Measurements from ENCODE around the gene DYRK1A. TPM values are rescaled to one million over a fixed set of nuclear protein-coding genes. Genes with fewer than 3 reads are reported as not detected.
A peak's percentile ranks its signal among the peaks of the same experiment; 100 is the strongest.
"Not testable (repeated sequence)": the region's sequence is repeated elsewhere in the genome, so short reads cannot be mapped to it uniquely, and the experiment has no call there.

DYRK1A gene
- 10 to 100 TPM; 55.6 to 59.9 TPM for total RNA-seq

DNA sequence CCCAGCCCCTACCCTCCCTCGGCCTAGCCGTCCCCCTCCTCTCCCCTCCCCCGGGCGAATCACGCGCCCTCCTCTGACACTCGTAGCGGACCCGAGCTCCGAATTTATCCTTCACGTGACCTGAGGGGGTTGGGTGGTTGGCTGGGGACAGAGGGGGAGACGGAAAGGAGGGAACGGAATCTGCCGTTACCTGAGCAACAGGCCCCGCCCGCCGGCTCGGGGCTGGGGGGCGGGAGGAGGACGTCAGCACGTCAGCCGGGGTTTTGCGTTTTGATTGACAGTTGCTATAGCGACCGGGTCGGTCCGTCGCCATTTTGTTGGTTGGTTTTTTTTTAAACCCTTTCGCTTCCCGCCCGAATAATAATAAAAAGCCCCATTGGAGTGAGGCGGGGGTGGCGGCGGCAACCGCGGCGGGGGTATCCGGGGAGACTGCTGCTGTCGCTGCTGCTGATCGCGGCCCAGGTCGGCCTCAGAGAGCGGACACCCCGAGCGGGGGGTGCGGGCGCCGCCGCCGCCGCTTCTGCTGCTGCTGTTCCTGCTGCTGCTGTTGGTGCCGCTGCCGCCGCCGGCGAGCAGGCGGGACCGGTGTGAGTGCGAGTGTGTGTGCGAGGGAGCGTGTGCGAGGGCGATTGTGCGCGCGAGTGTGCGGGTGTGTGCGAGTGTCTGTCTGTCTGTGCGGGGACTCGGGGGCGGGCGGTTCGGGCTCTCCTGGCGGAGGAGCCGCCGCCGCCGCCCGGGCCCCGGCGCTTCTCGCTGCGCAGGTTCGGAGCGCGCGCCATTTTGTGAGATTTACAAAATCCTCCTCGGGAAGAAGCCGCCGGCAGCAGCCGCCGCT is at the start of gene DYRK1A:
TSS of gene DYRK1A (plus strand) at position 292 of the 835 bp plus-strand sequence. CDS start 53,602 bp downstream, outside the sequence.
- H3K4me3 Mint-ChIP-seq, result peak within 1 kb of the TSS; percentile 95
- peaks cover 21% of the 10 kb centered on the region for H3K36me3 Mint-ChIP-seq (ENCODE audit: low read depth)
- ATAC-seq (replicated peaks), result peak; percentile 80
- H3K27ac Mint-ChIP-seq, result peak within 1 kb of the TSS; percentile 98
- H3K9me3 Mint-ChIP-seq, result no peaks in the 10 kb centered on the region
- no peaks in the 10 kb centered on the region for H3K27me3 Mint-ChIP-seq
- H3K4me1 Mint-ChIP-seq, result peaks cover 24% of the 10 kb centered on the region

DNA sequence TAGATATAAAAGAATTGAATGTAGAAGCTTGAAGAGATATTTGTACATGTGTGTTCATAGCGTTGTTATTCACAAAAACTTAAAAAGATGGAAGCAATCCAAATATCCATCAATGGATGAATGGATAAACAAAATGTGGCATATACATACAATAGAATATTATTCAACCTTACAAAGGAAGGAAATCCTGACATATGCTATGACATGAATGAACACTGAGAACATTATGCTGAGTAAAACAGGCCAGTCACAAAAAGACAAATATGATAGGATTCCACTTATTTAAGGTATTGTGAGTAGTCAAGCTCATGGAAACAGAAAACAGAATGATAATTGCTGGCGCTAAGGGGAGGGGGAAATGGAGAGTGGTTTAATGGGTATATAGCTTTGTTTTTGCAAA is 47.0 kb upstream of the DYRK1A start:
- no peak for ATAC-seq (replicated peaks)
- H3K36me3 Mint-ChIP-seq (ENCODE audit: low read depth), result no peaks in the 10 kb centered on the region
- no peaks in the 10 kb centered on the region for H3K27me3 Mint-ChIP-seq
- H3K9me3 Mint-ChIP-seq, result no peaks in the 10 kb centered on the region
- no peaks in the 10 kb centered on the region for H3K4me1 Mint-ChIP-seq
- H3K27ac Mint-ChIP-seq, result no peak overlapping the region
- no peak overlapping the region for H3K4me3 Mint-ChIP-seq

DNA sequence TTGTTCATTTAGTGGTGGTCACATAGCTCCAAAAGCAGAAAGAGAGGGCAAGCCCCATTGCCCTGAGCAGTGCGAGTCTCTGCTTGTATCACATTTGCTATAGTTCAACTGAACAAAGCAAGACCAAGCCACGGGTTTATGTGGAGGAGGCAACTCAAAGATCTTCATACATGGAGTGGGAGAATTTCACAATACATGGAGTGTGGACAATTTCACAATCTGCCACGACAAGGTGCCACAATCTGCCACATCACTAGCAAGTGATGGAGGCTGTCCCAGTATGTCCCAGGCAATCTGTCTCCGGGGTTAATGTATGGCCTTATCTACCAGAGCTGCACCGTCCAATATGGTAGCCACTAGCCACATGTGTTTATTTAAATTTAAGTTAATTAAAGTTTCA is 44.5 kb upstream of the DYRK1A start:
- no peaks in the 10 kb centered on the region for H3K27me3 Mint-ChIP-seq
- no peaks in the 10 kb centered on the region for H3K9me3 Mint-ChIP-seq
- no peak for ATAC-seq (replicated peaks)
- no peak overlapping the region for H3K4me3 Mint-ChIP-seq
- no peaks in the 10 kb centered on the region for H3K36me3 Mint-ChIP-seq (ENCODE audit: low read depth)
- no peak overlapping the region for H3K27ac Mint-ChIP-seq
- no peaks in the 10 kb centered on the region for H3K4me1 Mint-ChIP-seq

DNA sequence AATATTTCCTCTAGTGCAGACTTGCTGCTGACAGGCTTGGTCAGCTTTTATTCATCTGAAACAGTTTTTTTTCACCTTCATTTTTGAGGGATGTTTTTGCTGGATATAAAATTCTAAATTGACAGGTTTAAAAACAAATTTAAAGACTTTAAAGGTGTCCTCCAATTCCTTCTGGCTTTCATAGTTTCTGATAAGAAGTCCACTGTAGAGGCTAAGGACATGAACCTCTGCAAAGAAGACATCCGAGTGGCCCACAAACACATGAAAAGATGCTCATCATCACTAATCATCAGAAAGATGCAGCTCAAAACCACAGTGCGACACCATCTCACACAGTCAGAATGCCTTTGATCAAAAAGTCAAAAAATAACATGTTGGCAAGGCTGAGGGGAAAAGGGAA is 42.0 kb upstream of the DYRK1A start:
- Mint-ChIP-seq H3K9me3 (no peaks in the 10 kb centered on the region), H3K27ac (no peak overlapping the region), H3K27me3 (no peaks in the 10 kb centered on the region), H3K4me3 (no peak overlapping the region), H3K36me3 (ENCODE audit: low read depth) (no peaks in the 10 kb centered on the region), H3K4me1 (no peaks in the 10 kb centered on the region)
- no peak for ATAC-seq (replicated peaks)

DNA sequence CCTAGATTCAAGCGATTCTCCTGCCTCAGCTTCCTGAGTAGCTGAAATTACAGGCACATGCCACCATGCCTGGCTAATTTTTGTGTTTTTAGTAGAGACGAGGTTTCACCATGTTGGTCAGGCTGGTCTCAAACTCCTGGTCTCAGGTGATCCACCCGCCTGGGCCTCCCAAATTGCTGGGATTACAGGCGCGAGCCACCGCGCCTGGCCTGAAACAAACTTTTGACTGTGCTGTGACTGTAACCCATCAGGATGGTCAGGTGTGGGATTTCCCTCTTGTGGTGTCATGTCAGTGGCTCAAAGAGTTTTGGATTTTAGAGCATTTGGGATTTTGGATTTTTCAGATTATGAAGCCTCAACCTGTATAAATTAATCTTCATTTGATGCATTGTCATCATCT is 38.4 kb upstream of the DYRK1A start:
- not testable (repeated sequence) for ATAC-seq (replicated peaks); H3K36me3 Mint-ChIP-seq (ENCODE audit: low read depth); H3K27ac Mint-ChIP-seq; H3K9me3 Mint-ChIP-seq; H3K4me1 Mint-ChIP-seq; H3K27me3 Mint-ChIP-seq; H3K4me3 Mint-ChIP-seq

DNA sequence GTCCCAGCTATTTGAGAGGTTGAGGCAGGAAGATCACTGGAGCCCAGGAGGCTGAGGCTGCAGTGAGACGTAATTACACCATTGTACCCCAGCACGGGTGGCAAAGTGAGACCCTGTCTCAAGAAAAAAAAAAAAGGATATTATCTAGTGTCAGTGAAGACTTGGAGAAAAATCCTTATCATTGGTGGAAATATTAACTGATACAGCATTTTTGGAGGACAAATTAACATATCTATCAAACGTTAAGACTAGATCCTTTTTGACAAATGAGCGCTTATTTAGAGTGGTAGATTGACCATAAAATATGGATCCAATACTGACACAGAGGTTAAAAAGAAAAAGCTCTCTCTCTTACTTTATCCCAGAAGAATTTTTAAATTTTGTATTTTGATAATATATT is 35.2 kb upstream of the DYRK1A start:
- Mint-ChIP-seq H3K4me1 (no peaks in the 10 kb centered on the region), H3K9me3 (no peaks in the 10 kb centered on the region), H3K27ac (no peak overlapping the region), H3K36me3 (ENCODE audit: low read depth) (no peaks in the 10 kb centered on the region), H3K27me3 (no peaks in the 10 kb centered on the region), H3K4me3 (no peak overlapping the region)
- no peak for ATAC-seq (replicated peaks)

DNA sequence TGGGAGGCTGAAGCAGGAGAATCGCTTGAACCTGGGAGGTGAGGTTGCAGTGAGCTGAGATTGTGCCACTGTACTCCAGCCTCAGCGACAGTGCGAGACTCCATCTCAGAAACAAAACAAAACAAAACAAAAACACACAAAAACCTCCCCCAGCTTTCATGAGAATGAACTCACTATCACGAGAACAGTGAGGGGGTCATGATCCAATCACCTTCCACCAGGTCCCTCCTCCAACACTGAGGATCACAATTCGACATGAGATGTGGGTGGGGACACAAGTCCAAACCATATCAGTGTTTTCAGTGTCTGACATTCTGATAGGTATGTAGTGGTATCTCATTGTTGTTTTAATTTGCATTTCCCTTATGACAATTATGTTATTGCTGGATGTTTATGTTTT is 31.5 kb upstream of the DYRK1A start:
- no peak for ATAC-seq (replicated peaks)
- H3K4me1 Mint-ChIP-seq, result no peaks in the 10 kb centered on the region
- H3K36me3 Mint-ChIP-seq (ENCODE audit: low read depth), result no peaks in the 10 kb centered on the region
- H3K27me3 Mint-ChIP-seq, result peaks cover 4% of the 10 kb centered on the region
- H3K9me3 Mint-ChIP-seq, result no peaks in the 10 kb centered on the region
- H3K27ac Mint-ChIP-seq, result no peak overlapping the region
- no peak overlapping the region for H3K4me3 Mint-ChIP-seq

DNA sequence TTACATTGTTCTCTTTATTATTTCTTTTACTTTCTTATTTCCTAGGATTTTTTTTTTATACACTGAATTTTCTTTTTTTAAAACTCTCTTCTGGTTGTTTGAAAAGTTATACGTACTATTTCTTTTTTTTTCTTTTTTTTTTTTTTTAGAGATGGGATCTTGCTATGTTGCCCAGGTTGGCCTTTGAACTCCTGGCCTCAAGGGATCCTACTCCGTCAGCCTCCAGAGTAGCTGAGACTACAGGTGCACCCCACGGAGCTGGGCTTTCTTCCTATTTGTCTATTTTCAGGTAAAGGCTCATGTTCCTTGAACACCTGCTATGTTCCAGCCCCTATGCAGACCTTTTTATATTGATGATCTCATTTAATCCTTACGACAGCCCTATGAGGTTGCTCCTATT is 29.4 kb upstream of the DYRK1A start:
- Mint-ChIP-seq H3K9me3 (peaks cover 1% of the 10 kb centered on the region), H3K4me1 (no peaks in the 10 kb centered on the region), H3K27me3 (peaks cover 4% of the 10 kb centered on the region), H3K27ac (no peak overlapping the region), H3K4me3 (no peak overlapping the region), H3K36me3 (ENCODE audit: low read depth) (no peaks in the 10 kb centered on the region)
- no peak for ATAC-seq (replicated peaks)

DNA sequence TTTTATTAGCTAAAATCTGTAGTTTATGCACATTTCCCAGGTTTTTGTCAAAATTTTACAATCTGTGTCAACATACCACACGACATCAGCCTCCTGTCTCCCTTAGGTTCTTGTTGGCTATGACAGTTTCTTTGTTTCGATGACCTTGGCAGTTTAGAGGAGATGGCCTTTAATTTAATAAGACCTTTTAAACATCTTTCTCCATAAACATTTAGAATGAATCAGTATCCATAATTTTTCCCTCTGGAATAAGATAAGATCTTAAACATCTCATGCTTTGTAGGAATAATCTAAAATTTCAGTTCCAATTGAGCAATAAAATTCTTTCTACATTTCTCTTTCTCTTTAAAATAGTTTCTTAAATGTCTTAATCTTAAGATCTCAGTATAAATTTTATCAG is 28.7 kb upstream of the DYRK1A start:
- ATAC-seq (replicated peaks), result no peak
- no peaks in the 10 kb centered on the region for H3K36me3 Mint-ChIP-seq (ENCODE audit: low read depth)
- peaks cover 4% of the 10 kb centered on the region for H3K27me3 Mint-ChIP-seq
- no peak overlapping the region for H3K27ac Mint-ChIP-seq
- no peaks in the 10 kb centered on the region for H3K4me1 Mint-ChIP-seq
- no peak overlapping the region for H3K4me3 Mint-ChIP-seq
- H3K9me3 Mint-ChIP-seq, result peaks cover 3% of the 10 kb centered on the region

DNA sequence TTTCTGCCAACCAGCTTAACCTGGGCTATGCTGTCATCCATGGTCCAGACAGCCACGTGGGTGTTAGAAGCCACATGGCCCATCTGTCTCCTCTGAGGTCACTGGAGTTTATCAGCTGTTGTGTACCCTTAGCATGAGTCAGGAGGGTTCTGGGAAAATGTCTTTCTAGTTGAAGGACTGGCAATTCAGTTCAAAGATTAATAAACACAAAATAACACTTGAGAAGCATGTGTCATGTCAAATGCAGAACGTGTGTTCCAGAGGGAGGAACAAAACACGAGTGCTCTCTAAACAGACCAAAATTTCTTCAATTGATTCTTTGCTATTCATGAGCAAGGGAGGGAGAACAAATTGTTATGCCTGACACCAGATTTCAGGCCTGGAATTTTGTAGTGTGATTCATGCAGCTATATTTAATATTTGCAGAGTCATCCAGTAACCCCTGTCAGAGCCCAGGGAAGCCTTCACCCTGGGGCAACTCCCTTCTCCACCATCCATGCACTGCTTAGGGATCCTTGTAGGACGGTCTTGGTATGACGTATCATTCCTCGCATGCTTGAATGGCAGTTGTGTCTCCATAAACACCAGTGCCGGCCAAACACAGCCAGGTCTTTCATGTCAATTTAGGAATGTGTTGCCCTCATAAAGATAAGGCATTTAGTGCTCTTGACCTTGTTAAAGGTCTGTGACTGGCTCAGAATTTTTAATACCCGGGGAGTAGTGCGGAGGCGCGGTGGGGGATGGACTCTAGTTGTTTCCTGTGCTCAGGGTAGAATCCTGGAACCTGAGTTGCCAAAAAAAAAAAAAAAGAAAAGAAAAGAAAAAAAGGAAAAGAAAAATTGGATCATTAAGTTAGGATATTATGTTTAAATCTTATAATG is 27.7 kb upstream of the DYRK1A start:
- Mint-ChIP-seq H3K4me1 (no peaks in the 10 kb centered on the region), H3K27me3 (peaks cover 4% of the 10 kb centered on the region), H3K27ac (no peak overlapping the region), H3K36me3 (ENCODE audit: low read depth) (no peaks in the 10 kb centered on the region), H3K4me3 (no peak overlapping the region), H3K9me3 (peaks cover 3% of the 10 kb centered on the region)
- ATAC-seq (replicated peaks), result no peak

DNA sequence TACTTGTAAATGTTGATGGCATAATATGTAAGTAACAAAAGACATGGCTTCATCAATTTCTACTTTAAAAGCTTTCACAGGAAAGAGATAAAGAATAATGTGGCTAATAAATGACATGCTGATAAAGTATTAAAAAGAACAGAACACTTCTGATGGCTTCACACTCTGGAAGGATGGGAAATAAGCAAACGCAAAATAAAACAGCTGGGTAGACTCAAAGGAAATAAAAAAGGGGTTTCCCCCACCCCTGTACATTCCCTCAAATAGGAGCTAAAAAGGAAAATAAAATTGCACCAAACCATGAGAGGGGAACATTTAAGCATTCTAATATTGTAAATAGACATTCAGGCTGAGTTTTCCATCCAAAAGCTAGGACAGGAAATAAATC is 27.0 kb upstream of the DYRK1A start:
- no peak overlapping the region for H3K27ac Mint-ChIP-seq
- H3K4me3 Mint-ChIP-seq, result no peak overlapping the region
- peaks cover 4% of the 10 kb centered on the region for H3K27me3 Mint-ChIP-seq
- no peaks in the 10 kb centered on the region for H3K4me1 Mint-ChIP-seq
- no peak for ATAC-seq (replicated peaks)
- no peaks in the 10 kb centered on the region for H3K36me3 Mint-ChIP-seq (ENCODE audit: low read depth)
- peaks cover 3% of the 10 kb centered on the region for H3K9me3 Mint-ChIP-seq

DNA sequence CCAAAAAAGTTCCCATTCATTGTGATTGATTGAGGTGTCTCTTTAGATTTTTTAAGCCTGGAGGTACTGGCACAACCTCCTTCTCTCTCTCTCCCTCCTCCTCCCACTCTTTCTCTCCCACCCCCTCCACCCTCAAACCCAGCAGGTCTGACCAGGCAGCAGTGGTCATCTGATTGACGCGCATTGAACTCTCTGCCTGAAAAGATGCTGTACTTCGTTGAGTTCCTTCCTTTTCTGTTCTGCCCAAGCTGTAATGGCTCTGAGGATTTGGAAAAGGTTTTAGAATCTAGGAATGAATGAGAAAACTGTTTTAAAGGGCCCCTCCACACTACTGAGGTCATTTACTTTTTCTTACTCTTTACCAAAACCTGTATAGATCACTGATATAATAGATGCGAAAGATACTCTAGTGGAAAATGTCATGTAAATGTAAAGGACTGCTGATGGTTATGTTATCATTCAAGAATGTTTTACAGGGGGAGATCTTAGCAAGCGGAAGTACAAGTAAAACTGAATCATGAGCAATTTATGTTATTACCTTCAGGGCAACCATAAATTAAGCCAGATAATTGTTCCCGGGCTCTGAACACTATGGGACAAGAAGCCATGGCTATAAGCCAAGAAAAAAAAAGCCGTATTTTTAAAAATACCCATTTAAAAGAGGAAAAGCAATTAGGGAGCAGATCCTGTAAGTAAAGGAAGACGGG is 25.2 kb upstream of the DYRK1A start:
- Mint-ChIP-seq H3K9me3 (peaks cover 3% of the 10 kb centered on the region), H3K4me1 (no peaks in the 10 kb centered on the region), H3K36me3 (ENCODE audit: low read depth) (no peaks in the 10 kb centered on the region), H3K4me3 (no peak overlapping the region), H3K27me3 (peaks cover 4% of the 10 kb centered on the region), H3K27ac (no peak overlapping the region)
- ATAC-seq (replicated peaks), result no peak

DNA sequence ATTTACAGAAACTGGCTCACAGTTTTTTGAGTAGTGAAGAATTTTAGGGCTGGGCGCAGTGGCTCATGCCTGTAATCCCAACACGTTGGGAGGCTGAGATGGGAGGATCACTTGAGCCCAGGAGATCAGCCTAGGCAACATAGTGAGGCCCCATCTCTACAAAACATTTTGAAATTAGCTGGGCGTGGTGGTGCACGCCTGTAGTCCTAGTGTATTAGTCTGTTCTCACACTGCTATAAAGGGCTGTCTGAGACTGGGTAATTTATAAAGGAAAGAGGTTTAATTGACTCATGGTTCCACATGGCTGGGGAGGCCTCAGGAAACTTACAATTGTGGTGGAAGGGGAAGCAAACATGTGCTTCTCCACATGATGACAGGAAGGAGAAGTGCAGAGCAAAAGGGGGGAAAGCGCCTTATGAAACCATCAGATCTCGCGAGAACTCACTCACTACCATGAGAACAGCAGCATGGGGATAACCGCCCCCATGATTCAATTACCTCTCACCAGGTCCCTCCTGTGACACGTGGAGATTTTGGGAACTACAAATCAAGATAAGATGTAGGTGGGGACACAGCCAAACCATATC is 24.4 kb upstream of the DYRK1A start:
- Mint-ChIP-seq H3K27ac (no peak overlapping the region), H3K27me3 (peaks cover 4% of the 10 kb centered on the region), H3K4me1 (no peaks in the 10 kb centered on the region), H3K9me3 (peaks cover 3% of the 10 kb centered on the region), H3K36me3 (ENCODE audit: low read depth) (no peaks in the 10 kb centered on the region), H3K4me3 (no peak overlapping the region)
- no peak for ATAC-seq (replicated peaks)

DNA sequence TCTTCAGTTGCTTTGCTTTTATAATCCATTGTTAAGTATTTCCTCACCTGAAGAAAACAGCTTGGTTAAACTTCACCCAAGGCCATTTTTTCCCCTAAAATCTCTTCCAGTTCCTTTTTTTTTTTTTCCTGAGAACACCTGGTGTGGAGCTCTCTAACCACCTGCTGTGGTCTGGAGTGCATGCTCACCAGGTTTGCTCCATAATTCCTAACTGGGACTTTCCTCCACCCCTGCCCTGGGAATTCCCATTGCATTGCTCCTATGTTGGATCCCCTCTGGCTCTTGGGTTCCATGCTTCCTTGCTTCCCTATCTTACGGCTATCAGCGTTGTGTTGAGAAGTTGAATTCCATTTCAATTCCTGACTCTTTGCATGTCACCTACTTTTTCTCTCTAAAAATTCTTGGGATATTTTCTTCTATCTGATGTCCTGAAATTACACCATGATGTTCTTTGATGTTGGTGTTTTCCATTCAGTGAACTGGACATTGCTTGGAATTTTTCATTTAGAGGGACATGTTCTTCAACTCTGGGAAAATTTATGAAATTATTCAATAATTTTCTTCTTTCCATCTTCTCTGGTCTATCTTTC is 19.6 kb upstream of the DYRK1A start:
- Mint-ChIP-seq H3K4me3 (no peak overlapping the region), H3K9me3 (peaks cover 16% of the 10 kb centered on the region), H3K27me3 (peaks cover 3% of the 10 kb centered on the region), H3K27ac (no peak overlapping the region), H3K4me1 (no peaks in the 10 kb centered on the region), H3K36me3 (ENCODE audit: low read depth) (no peaks in the 10 kb centered on the region)
- no peak for ATAC-seq (replicated peaks)

Data from activated T-helper 17 cell treated with anti-CD3 and anti-CD28 coated beads, Interleukin-2, amount 50 U/mL, for 72 hours (primary cell).